Activated CD8-positive, alpha-beta T cell treated with anti-CD3 and anti-CD28 coated beads for 36 hours (primary cell): Measurements from ENCODE around the gene SPAG9. TPM values are rescaled to one million over a fixed set of nuclear protein-coding genes. Genes with fewer than 3 reads are reported as not detected.
"Not testable (repeated sequence)": the region's sequence is repeated elsewhere in the genome, so short reads cannot be mapped to it uniquely, and the experiment has no call there.

Experiments used
- ATAC-seq: fragments of 200-7000 bp; cut with Tn5 transposase; one replicate; pipeline ENCODE4 v1.10.0; 2021; ENCODE audit warnings: mild to moderate bottlenecking, moderate library complexity
- CTCF ChIA-PET: fragments of 350-600 bp; sonication (Branson Sonifier 250); formaldehyde crosslinking; loops from one replicate; lab custom pipeline; 2021; ENCODE audit warnings: antibody characterized with exemption; lab: Charles Lee
- POLR2A ChIA-PET: fragments of 350-600 bp; sonication (Branson Sonifier 250); formaldehyde crosslinking; loops from one replicate; lab custom pipeline; 2021; ENCODE audit warnings: antibody characterized with exemption; lab: Charles Lee
- DNase-seq: peaks from one replicate; pipeline ENCODE4 v3.0.0-alpha.2; 2020
- H3K27ac Mint-ChIP-seq: one replicate; pipeline ENCODE4 v1.8.0; 2021; ENCODE audit warnings: mild to moderate bottlenecking, mixed read lengths
- H3K27me3 Mint-ChIP-seq: one replicate; pipeline ENCODE4 v1.8.0; 2021; ENCODE audit warnings: mixed read lengths
- H3K36me3 Mint-ChIP-seq: one replicate; pipeline ENCODE4 v1.8.0; 2021; ENCODE audit warnings: low read depth, mixed read lengths
- H3K4me1 Mint-ChIP-seq: one replicate; pipeline ENCODE4 v1.8.0; 2021; ENCODE audit warnings: low read depth, mixed read lengths
- H3K4me3 Mint-ChIP-seq: one replicate; pipeline ENCODE4 v1.8.0; 2021; ENCODE audit warnings: mild to moderate bottlenecking, moderate library complexity, mixed read lengths
- H3K9me3 Mint-ChIP-seq: one replicate; pipeline ENCODE4 v1.8.0; 2021; ENCODE audit warnings: mixed read lengths
- intact Hi-C: fragments of 100-400 bp; cut with micrococcal nuclease; formaldehyde crosslinking; loops from one replicate; pipeline ENCODE4 v1.10.0; 2022
- total RNA-seq, 2 experiments: library from RNA; stranded (reverse); gene quantifications; one replicate each; pipeline ENCODE4 v1.2.3, GENCODE V29; 2021
- TF ChIP-seq, protein P1 (sequence below): fragments of 200-600 bp; IDR thresholded peaks from one replicate; pipeline ENCODE4 v1.8.0; 2022; ENCODE audit warnings: antibody characterized with exemption, mild to moderate bottlenecking

The SPAG9 gene
- total RNA-seq, 2 experiments from 2014 or later, result 54.3 to 59.8 TPM

DNA sequence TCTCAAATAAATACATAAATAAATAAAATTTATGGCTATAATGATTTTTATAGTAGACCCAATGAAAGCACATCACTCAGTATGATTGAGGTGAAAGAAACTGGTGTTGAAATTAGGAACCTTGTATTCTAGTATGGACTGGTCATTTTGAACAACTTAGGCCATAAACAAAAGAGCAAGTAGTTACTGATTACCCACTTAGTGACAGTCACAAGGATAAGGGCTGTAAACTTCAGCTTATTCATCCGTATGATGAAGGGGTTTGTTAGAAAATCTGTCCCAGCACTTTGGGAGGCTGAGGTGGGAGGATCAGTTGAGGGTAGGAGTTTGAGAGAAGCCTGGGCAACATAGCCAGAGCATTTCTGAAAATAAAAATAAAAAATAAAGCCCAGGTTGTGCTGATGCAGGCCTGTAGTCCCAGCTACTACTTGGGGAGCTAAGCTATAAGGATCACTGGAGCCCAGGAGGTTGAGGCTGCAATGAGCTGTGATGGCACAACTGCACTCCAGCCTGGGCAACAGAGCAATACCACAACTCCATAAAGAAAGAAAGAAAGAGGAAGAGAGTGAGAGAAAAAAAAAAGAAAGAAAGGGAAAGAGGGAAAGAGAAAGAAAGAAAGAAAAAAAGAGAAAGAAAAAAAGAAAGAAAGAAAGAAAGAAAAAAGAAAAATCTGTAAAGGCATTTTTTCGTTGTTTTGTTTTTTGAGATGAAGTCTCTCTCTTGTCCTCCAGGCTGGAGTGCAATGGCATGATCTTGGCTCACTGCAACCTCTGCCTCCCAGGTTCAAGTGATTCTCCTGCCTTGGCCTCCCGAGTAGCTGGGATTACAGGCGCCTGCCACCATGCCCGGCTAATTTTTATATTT is 4.2 kb upstream of the SPAG9 start:
- DNase-seq, result no peak
- intact Hi-C loops, result no loop called here
- no peak overlapping the region for H3K27ac Mint-ChIP-seq
- H3K4me3 Mint-ChIP-seq, result no peak overlapping the region
- TF ChIP-seq, protein P1, sequence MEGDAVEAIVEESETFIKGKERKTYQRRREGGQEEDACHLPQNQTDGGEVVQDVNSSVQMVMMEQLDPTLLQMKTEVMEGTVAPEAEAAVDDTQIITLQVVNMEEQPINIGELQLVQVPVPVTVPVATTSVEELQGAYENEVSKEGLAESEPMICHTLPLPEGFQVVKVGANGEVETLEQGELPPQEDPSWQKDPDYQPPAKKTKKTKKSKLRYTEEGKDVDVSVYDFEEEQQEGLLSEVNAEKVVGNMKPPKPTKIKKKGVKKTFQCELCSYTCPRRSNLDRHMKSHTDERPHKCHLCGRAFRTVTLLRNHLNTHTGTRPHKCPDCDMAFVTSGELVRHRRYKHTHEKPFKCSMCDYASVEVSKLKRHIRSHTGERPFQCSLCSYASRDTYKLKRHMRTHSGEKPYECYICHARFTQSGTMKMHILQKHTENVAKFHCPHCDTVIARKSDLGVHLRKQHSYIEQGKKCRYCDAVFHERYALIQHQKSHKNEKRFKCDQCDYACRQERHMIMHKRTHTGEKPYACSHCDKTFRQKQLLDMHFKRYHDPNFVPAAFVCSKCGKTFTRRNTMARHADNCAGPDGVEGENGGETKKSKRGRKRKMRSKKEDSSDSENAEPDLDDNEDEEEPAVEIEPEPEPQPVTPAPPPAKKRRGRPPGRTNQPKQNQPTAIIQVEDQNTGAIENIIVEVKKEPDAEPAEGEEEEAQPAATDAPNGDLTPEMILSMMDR, result no peak
- ATAC-seq, result no peak
- H3K27me3 Mint-ChIP-seq, result no peaks in the 10 kb centered on the region
- ChIA-PET CTCF (interaction anchor here (0.8 to 1.4 kb wide), 2 partner anchors 29 to 124 kb away, joined by 3 to 5 read pairs; partner anchors contain the start of gene NME1), POLR2A (no interaction called here)
- peaks cover 12% of the 10 kb centered on the region for H3K4me1 Mint-ChIP-seq
- H3K9me3 Mint-ChIP-seq, result no peaks in the 10 kb centered on the region
- no peaks in the 10 kb centered on the region for H3K36me3 Mint-ChIP-seq

DNA sequence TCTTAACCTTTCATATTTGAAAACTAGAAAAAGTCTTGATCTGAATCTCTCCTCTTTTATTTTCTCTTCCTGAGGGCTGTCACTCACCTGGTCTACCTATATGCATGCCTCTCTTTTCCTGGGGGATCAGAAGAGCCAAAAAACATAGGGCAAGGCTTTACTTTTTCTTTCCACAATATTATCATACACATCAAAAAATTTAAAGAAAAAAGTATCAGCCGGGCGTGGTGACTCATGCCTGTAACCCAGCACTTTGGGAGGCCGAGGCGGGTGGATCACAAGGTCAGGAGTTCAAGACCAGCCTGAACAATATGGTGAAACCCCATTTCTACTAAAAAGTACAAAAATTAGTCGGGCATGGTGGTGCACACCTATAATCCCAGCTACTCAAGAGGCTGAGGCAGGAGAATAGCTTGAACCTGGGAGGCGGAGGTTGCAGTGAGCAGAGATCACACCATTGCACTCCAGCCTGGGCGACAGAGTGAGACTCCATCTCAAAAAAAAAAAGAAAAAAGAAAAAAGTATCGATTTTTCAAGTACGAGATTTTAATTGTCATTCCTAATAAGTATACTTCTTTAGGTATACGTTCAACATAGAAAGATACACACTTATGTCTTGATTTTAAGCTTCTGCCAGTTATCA is 1.9 kb upstream of the SPAG9 start:
- DNase-seq, result peak; percentile 34
- not testable (repeated sequence) for H3K27me3 Mint-ChIP-seq
- peak overlapping the region; percentile 98 for H3K27ac Mint-ChIP-seq

DNA sequence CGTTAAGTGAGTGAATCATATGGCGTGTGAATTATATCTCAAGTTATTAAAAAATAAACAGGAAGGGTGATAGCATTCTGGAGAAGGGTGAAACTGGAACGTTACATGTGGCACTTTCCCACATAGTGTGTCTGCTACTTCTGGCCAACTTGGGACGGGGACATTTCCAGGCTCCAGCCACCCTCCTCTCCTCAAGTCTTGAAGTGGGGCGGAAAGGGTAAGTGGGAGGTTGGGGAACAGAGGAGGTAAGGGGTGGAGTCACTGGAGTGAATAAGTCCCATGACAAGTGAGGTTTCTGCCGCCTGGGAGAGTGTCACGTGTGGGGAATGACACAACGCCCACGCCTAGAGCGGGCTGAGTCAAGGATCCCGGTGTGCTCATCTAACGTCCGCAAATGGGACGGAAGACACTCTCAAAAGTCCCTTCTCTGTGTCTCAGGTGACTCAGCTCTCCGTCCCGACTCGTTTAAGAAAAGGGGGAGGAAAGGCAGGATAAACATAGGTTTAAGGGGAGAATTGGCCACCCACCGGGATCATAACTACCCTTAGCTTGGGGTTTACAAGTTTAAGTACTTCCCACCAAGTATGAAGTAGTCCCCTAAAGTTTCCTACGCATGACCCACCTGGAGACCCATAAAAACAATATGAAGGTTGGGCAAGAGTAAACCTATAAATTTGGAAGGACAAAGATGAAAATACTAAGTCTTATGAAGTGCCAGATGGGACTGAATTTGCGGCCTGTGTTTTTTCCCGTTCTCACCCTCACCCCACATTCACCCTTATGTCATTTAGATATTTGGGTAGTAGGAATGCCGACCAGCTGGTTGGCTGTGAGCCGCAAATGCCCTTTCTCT is 1.2 kb upstream of the SPAG9 start:
- Mint-ChIP-seq H3K36me3 (peaks cover 2% of the 10 kb centered on the region), H3K27me3 (no peaks in the 10 kb centered on the region), H3K9me3 (no peaks in the 10 kb centered on the region), H3K4me3 (peak overlapping the region; percentile 84), H3K4me1 (peaks cover 38% of the 10 kb centered on the region), H3K27ac (peak overlapping the region; percentile 98)
- ATAC-seq (peak; percentile 40), DNase-seq (peak; percentile 93)
- ChIA-PET CTCF (interaction anchor here (1.5 to 3.2 kb wide), 4 partner anchors 9 to 339 kb away, joined by 4 to 22 read pairs (median 8); partner anchors contain the start of gene NME1), POLR2A (interaction anchor here (0.7 to 4.3 kb wide), 5 partner anchors 9 to 91 kb away, joined by 3 to 28 read pairs (median 3); partner anchors contain the start of gene NME1)
- TF ChIP-seq, protein P1, result no peak
- intact Hi-C loops, result no loop called here

More for the DNA sequence above, 1.9 kb upstream of the SPAG9 start:
- intact Hi-C loops, H3K36me3 Mint-ChIP-seq, H3K9me3 Mint-ChIP-seq, CTCF ChIA-PET, ATAC-seq: not testable (repeated sequence)
- POLR2A ChIA-PET, result interaction anchor here (0.7 to 4.3 kb wide), 3 partner anchors 30 to 92 kb away, joined by 3 to 28 read pairs (median 3); partner anchors contain the start of gene NME1
- Mint-ChIP-seq H3K4me1 (peaks cover 30% of the 10 kb centered on the region), H3K4me3 (peak overlapping the region; percentile 27)

DNA sequence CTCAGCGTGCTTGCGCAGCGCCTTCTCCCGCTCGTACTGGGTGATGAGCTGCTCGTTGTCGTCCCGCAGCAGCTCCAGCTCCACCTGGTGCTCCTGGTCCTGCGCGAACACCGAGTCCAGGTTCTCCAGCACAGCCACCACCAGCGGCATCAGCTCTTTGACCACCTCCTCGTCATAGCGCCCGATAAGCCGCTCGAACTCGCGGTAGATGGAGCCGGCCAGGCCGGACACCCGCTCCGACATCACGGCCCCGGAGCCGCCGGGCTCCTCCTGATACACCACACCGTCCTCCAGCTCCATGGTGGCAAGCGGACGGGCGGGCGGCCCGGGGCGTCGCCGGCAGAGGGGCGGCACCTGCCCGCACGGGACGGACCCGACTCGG is 320 bp downstream of the SPAG9 start:
- no peaks in the 10 kb centered on the region for H3K27me3 Mint-ChIP-seq
- intact Hi-C loops, result no loop called here
- peaks cover 50% of the 10 kb centered on the region for H3K4me1 Mint-ChIP-seq
- POLR2A ChIA-PET, result interaction anchor here (0.7 to 4.3 kb wide), 10 partner anchors 10 to 118 kb away, joined by 3 to 28 read pairs (median 4); partner anchors contain the start of gene NME1
- peaks cover 2% of the 10 kb centered on the region for H3K36me3 Mint-ChIP-seq
- peak overlapping the region; percentile 95 for H3K27ac Mint-ChIP-seq
- H3K4me3 Mint-ChIP-seq, result peak overlapping the region; percentile 91
- CTCF ChIA-PET, result interaction anchor here (1.5 to 3.2 kb wide), 4 partner anchors 11 to 338 kb away, joined by 4 to 22 read pairs (median 8); partner anchors contain the start of gene NME1
- ATAC-seq, result peak; percentile 21
- H3K9me3 Mint-ChIP-seq, result no peaks in the 10 kb centered on the region
- DNase-seq, result peak; percentile 56
- TF ChIP-seq, protein P1, result no peak
